Measurements from ENCODE around the gene AP2A2. TPM values are rescaled to one million over a fixed set of nuclear protein-coding genes. Genes with fewer than 3 reads are reported as not detected.

Gene AP2A2
- total RNA-seq, 1 experiment from 2014 or later: 62.0 TPM

DNA sequence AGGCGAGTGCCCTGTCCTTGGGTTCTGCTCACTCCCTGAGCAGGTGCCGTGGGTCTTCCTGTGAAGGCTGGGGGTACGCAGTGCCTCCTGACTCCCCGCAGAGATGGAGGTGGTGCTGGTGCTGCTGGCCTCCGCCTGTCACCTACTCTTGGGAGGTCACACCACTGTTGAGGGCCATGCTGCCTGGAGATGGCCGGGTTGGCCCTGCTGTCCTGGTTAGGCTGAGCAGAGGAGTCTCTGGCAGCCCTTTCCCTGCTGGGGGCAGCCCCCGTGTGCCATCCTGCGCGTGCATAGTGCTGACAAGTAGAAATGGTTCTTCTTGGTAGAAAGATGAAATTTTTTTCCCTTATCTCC is 61.3 kb downstream of the AP2A2 start:
- no peak for DNase-seq (ENCODE audit: low spot score)
- BruUV-seq (replicated peaks): no TSS peak
- CTCF ChIA-PET: no interaction called here
- H3K27me3 ChIP-seq (replicated peaks; ENCODE audit: insufficient read depth, low read depth, low read length, poor library complexity): no peaks in the 10 kb centered on the region
- H3K36me3 ChIP-seq (ENCODE audit: insufficient read depth, low read length, poor library complexity, severe bottlenecking): peaks cover 31% of the 10 kb centered on the region
- POLR2A ChIA-PET (ENCODE audit: low non-redundant PET): no interaction called here
- no peak overlapping the region for H3K27ac ChIP-seq (ENCODE audit: low read depth, low read length, poor library complexity, severe bottlenecking)
- intact Hi-C loops (cut with micrococcal nuclease; ENCODE audit: unreplicated experiment): no loop called here
- H3K9me3 ChIP-seq (ENCODE audit: low read depth, low read length, poor library complexity, severe bottlenecking): no peaks in the 10 kb centered on the region
- H3K4me3 ChIP-seq (ENCODE audit: low read depth, low read length, poor library complexity, severe bottlenecking): no peak overlapping the region
- no peaks in the 10 kb centered on the region for H3K4me1 ChIP-seq (ENCODE audit: insufficient read depth, low read length, poor library complexity, severe bottlenecking)
- no peak for TF ChIP-seq EZH2 (IDR thresholded peaks at IDR 0.05; ENCODE audit: borderline replicate concordance, low read depth, low read length, poor library complexity, severe bottlenecking)
- TF ChIP-seq, protein P1, sequence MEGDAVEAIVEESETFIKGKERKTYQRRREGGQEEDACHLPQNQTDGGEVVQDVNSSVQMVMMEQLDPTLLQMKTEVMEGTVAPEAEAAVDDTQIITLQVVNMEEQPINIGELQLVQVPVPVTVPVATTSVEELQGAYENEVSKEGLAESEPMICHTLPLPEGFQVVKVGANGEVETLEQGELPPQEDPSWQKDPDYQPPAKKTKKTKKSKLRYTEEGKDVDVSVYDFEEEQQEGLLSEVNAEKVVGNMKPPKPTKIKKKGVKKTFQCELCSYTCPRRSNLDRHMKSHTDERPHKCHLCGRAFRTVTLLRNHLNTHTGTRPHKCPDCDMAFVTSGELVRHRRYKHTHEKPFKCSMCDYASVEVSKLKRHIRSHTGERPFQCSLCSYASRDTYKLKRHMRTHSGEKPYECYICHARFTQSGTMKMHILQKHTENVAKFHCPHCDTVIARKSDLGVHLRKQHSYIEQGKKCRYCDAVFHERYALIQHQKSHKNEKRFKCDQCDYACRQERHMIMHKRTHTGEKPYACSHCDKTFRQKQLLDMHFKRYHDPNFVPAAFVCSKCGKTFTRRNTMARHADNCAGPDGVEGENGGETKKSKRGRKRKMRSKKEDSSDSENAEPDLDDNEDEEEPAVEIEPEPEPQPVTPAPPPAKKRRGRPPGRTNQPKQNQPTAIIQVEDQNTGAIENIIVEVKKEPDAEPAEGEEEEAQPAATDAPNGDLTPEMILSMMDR (conservative IDR thresholded peaks at IDR 0.05; ENCODE audit: low read depth, low read length): no peak

- DNase-seq (ENCODE audit: low spot score): no peak
- POLR2A ChIA-PET (ENCODE audit: low non-redundant PET): no interaction called here
- Histone ChIP-seq H3K4me3 (ENCODE audit: low read depth, low read length, poor library complexity, severe bottlenecking) (no peak overlapping the region), H3K27me3 (replicated peaks; ENCODE audit: insufficient read depth, low read depth, low read length, poor library complexity) (no peaks in the 10 kb centered on the region), H3K4me1 (ENCODE audit: insufficient read depth, low read length, poor library complexity, severe bottlenecking) (no peaks in the 10 kb centered on the region), H3K9me3 (ENCODE audit: low read depth, low read length, poor library complexity, severe bottlenecking) (no peaks in the 10 kb centered on the region), H3K27ac (ENCODE audit: low read depth, low read length, poor library complexity, severe bottlenecking) (no peak overlapping the region), H3K36me3 (ENCODE audit: insufficient read depth, low read length, poor library complexity, severe bottlenecking) (peaks cover 31% of the 10 kb centered on the region)
- TF ChIP-seq, protein P1 (conservative IDR thresholded peaks at IDR 0.05; ENCODE audit: low read depth, low read length): no peak
- no peak for TF ChIP-seq EZH2 (IDR thresholded peaks at IDR 0.05; ENCODE audit: borderline replicate concordance, low read depth, low read length, poor library complexity, severe bottlenecking)
- intact Hi-C loops (cut with micrococcal nuclease; ENCODE audit: unreplicated experiment): no loop called here
- BruUV-seq (replicated peaks): no TSS peak
- CTCF ChIA-PET: no interaction called here
Observed at GRCh38 chr11:987671-988070, 62.0 kb downstream of the AP2A2 start.

DNA sequence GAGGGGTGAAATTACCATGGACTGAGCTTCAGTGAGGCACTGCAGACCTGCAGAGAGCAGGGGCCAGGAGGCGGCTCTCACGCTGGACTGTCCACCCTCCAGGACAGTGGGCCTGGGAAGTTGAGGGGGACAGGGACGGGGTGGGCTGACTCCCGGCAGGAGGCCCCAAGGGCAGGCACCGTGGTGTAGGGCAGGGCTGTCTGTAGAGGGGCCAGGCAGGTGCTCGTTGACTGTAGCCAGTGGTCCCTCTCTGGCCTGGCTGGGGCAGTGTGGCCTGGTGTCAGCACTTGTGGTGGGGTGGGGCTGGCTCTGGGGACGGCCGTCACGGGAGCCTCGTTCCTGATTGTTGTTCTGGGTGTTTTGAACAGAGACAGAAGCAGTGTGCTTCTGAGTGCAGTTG is 64.4 kb downstream of the AP2A2 start:
- intact Hi-C loops (cut with micrococcal nuclease; ENCODE audit: unreplicated experiment): no loop called here
- no TSS peak for BruUV-seq (replicated peaks)
- ChIA-PET POLR2A (ENCODE audit: low non-redundant PET) (no interaction called here), CTCF (no interaction called here)
- H3K9me3 ChIP-seq (ENCODE audit: low read depth, low read length, poor library complexity, severe bottlenecking): no peaks in the 10 kb centered on the region
- no peak overlapping the region for H3K27ac ChIP-seq (ENCODE audit: low read depth, low read length, poor library complexity, severe bottlenecking)
- TF ChIP-seq EZH2 (IDR thresholded peaks at IDR 0.05; ENCODE audit: borderline replicate concordance, low read depth, low read length, poor library complexity, severe bottlenecking): no peak
- TF ChIP-seq, protein P1 (conservative IDR thresholded peaks at IDR 0.05; ENCODE audit: low read depth, low read length): no peak
- H3K27me3 ChIP-seq (replicated peaks; ENCODE audit: insufficient read depth, low read depth, low read length, poor library complexity): no peaks in the 10 kb centered on the region
- no peaks in the 10 kb centered on the region for H3K4me1 ChIP-seq (ENCODE audit: insufficient read depth, low read length, poor library complexity, severe bottlenecking)
- H3K36me3 ChIP-seq (ENCODE audit: insufficient read depth, low read length, poor library complexity, severe bottlenecking): peaks cover 27% of the 10 kb centered on the region
- no peak for DNase-seq (ENCODE audit: low spot score)
- no peak overlapping the region for H3K4me3 ChIP-seq (ENCODE audit: low read depth, low read length, poor library complexity, severe bottlenecking)
